Measurements from ENCODE around the gene MLLT3. TPM values are rescaled to one million over a fixed set of nuclear protein-coding genes. Genes with fewer than 3 reads are reported as not detected.

The MLLT3 gene
- total RNA-seq, 1 experiment from 2014 or later = 7.0 TPM

DNA sequence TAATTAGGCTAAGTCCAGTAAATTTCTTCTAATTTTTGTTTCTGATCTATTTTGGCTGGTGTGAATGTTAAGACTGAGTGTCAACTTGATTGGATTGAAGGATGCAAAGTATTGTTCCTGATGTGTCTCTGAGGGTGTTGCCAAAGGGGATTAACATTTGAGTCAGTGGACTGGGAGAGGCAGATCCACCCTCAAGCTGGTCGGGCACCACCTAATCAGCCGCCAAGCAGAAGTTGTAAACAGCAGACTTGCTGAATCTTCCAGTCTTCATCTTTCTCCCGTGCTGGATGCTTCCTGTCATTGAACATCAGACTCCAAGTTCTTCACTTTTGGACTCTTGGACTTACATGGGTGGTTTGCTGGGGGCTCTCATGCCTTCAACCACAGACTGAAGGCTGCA lies 21.4 kb upstream of the MLLT3 start (continued):
- TF ChIP-seq ARID4B (CRISPR knock-in tag; IDR thresholded peaks at IDR 0.05; ENCODE audit: borderline replicate concordance) = no peak
- TF ChIP-seq, protein P1, sequence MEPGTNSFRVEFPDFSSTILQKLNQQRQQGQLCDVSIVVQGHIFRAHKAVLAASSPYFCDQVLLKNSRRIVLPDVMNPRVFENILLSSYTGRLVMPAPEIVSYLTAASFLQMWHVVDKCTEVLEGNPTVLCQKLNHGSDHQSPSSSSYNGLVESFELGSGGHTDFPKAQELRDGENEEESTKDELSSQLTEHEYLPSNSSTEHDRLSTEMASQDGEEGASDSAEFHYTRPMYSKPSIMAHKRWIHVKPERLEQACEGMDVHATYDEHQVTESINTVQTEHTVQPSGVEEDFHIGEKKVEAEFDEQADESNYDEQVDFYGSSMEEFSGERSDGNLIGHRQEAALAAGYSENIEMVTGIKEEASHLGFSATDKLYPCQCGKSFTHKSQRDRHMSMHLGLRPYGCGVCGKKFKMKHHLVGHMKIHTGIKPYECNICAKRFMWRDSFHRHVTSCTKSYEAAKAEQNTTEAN (CRISPR knock-in tag; IDR thresholded peaks at IDR 0.05) = no peak

GRCh38 chr9:20642045-20642444 lies 19.7 kb upstream of the MLLT3 start:
- no peaks in the 10 kb centered on the region for H3K36me3 Mint-ChIP-seq
- no peak overlapping the region for H3K4me3 Mint-ChIP-seq
- POLR2A ChIA-PET = no interaction called here
- no peaks in the 10 kb centered on the region for H3K9me3 Mint-ChIP-seq
- DNase-seq (ENCODE audit: low spot score) = no peak
- CTCF ChIA-PET = interaction anchor here (0.9 kb wide), 1 partner anchor 17 kb away, joined by 4 read pairs; no protein-coding TSS in a partner anchor
- H3K4me1 Mint-ChIP-seq = peaks cover 7% of the 10 kb centered on the region
- no peaks in the 10 kb centered on the region for H3K27me3 Mint-ChIP-seq (ENCODE audit: low read depth)
- no peak for ATAC-seq
- no peak overlapping the region for H3K27ac Mint-ChIP-seq
- no peak for TF ChIP-seq CREB1 (CRISPR knock-in tag; IDR thresholded peaks at IDR 0.05)
- TF ChIP-seq KAT7 (CRISPR knock-in tag; IDR thresholded peaks at IDR 0.05; ENCODE audit: borderline replicate concordance) = no peak
- no peak for TF ChIP-seq ZNF263 (CRISPR knock-in tag; IDR thresholded peaks at IDR 0.05; ENCODE audit: low read depth)
- TF ChIP-seq ETV6 (CRISPR knock-in tag; IDR thresholded peaks at IDR 0.05) = no peak
- TF ChIP-seq, protein P2, sequence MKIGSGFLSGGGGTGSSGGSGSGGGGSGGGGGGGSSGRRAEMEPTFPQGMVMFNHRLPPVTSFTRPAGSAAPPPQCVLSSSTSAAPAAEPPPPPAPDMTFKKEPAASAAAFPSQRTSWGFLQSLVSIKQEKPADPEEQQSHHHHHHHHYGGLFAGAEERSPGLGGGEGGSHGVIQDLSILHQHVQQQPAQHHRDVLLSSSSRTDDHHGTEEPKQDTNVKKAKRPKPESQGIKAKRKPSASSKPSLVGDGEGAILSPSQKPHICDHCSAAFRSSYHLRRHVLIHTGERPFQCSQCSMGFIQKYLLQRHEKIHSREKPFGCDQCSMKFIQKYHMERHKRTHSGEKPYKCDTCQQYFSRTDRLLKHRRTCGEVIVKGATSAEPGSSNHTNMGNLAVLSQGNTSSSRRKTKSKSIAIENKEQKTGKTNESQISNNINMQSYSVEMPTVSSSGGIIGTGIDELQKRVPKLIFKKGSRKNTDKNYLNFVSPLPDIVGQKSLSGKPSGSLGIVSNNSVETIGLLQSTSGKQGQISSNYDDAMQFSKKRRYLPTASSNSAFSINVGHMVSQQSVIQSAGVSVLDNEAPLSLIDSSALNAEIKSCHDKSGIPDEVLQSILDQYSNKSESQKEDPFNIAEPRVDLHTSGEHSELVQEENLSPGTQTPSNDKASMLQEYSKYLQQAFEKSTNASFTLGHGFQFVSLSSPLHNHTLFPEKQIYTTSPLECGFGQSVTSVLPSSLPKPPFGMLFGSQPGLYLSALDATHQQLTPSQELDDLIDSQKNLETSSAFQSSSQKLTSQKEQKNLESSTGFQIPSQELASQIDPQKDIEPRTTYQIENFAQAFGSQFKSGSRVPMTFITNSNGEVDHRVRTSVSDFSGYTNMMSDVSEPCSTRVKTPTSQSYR (CRISPR knock-in tag; IDR thresholded peaks at IDR 0.05) = no peak
- TF ChIP-seq IRF2 (CRISPR knock-in tag; IDR thresholded peaks at IDR 0.05; ENCODE audit: borderline replicate concordance, low read depth) = no peak
- TF ChIP-seq, protein P3, sequence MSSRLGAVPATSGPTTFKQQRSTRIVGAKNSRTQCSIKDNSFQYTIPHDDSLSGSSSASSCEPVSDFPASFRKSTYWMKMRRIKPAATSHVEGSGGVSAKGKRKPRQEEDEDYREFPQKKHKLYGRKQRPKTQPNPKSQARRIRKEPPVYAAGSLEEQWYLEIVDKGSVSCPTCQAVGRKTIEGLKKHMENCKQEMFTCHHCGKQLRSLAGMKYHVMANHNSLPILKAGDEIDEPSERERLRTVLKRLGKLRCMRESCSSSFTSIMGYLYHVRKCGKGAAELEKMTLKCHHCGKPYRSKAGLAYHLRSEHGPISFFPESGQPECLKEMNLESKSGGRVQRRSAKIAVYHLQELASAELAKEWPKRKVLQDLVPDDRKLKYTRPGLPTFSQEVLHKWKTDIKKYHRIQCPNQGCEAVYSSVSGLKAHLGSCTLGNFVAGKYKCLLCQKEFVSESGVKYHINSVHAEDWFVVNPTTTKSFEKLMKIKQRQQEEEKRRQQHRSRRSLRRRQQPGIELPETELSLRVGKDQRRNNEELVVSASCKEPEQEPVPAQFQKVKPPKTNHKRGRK (CRISPR knock-in tag; IDR thresholded peaks at IDR 0.05; ENCODE audit: borderline replicate concordance) = no peak
- no peak for TF ChIP-seq USF2 (CRISPR knock-in tag; IDR thresholded peaks at IDR 0.05)
- no peak for TF ChIP-seq IRF1 (CRISPR knock-in tag; IDR thresholded peaks at IDR 0.05)
- TF ChIP-seq ZNF219 (CRISPR knock-in tag; IDR thresholded peaks at IDR 0.05; ENCODE audit: borderline replicate concordance) = no peak
- TF ChIP-seq CREM (CRISPR knock-in tag; IDR thresholded peaks at IDR 0.05) = no peak
- TF ChIP-seq FOXP4 (CRISPR knock-in tag; IDR thresholded peaks at IDR 0.05) = no peak
- no peak for TF ChIP-seq ESRRA (CRISPR knock-in tag; IDR thresholded peaks at IDR 0.05; ENCODE audit: borderline replicate concordance)
- no peak for TF ChIP-seq HMGA2 (CRISPR knock-in tag; IDR thresholded peaks at IDR 0.05)
- no peak for TF ChIP-seq ZNF121 (CRISPR knock-in tag; IDR thresholded peaks at IDR 0.05)
- TF ChIP-seq STAT6 (CRISPR knock-in tag; conservative IDR thresholded peaks at IDR 0.05; ENCODE audit: low read depth) = no peak
